Endothelial cell of umbilical vein (primary cell): ENCODE results near the gene NEMP2.

Experiments
- CTCF ChIP-seq, 2 donors: IDR thresholded peaks; 1 replicate in 1 of 2; 2 replicates in 1 of 2; pipeline ENCODE4 v1.5.1; 2011; ENCODE audit warnings: low read length in 2 of 2, mild to moderate bottlenecking in 2 of 2, moderate library complexity in 2 of 2, control low read depth in 1 of 2, inconsistent platforms in 1 of 2, low read depth in 1 of 2; ENCODE audit not compliant: insufficient read depth in 1 of 2; ENCODE audit errors: extremely low read depth in 1 of 2
- EZH2 ChIP-seq: IDR thresholded peaks from 2 replicates; pipeline ENCODE4 v1.6.1; 2012; ENCODE audit warnings: borderline replicate concordance, low read depth, mild to moderate bottlenecking, moderate library complexity, low read length, inconsistent platforms; ENCODE audit not compliant: severe bottlenecking
- MAX ChIP-seq: IDR thresholded peaks from 2 replicates; pipeline ENCODE4 v1.6.1; 2011; ENCODE audit not compliant: insufficient read depth, insufficient read length
- POLR2A ChIP-seq: IDR thresholded peaks from 2 replicates; pipeline ENCODE4 v1.6.1; 2012; ENCODE audit warnings: low read depth, mild to moderate bottlenecking, control low read depth, low read length
- POLR2AphosphoS5 ChIP-seq: IDR thresholded peaks from 2 replicates; pipeline ENCODE4 v1.6.1; 2012; ENCODE audit warnings: low read depth, mild to moderate bottlenecking, control low read depth, low read length, moderate library complexity; ENCODE audit not compliant: insufficient read depth

GRCh38 chr2:190533968-190534309, 583 bp downstream of the NEMP2 start:
- TF ChIP-seq CTCF (IDR thresholded peaks at IDR 0.05; ENCODE audit: extremely low read depth in 1 of 2, insufficient read depth in 1 of 2, low read depth in 1 of 2, low read length in 2 of 2) (no peak), MAX (no peak), POLR2AphosphoS5 (no peak), POLR2A (no peak), EZH2 (no peak)
